WTC11 (cell line): ENCODE measurements around the gene RDH16. TPM values are rescaled to one million over a fixed set of nuclear protein-coding genes. Genes with fewer than 3 reads are reported as not detected.

Source experiments
- ATAC-seq: fragments of 200-7000 bp; cut with Tn5 transposase; 2 replicates; pipeline ENCODE4 v1.10.0; 2021; ENCODE audit warnings: mild to moderate bottlenecking, moderate library complexity
- CTCF ChIA-PET: fragments of 300-600 bp; sonication (Branson Sonifier 250); formaldehyde crosslinking; loops from one replicate; lab custom pipeline; 2021; ENCODE audit warnings: antibody characterized with exemption; lab: Charles Lee
- POLR2A ChIA-PET: fragments of 350-600 bp; sonication (Branson Sonifier 250); formaldehyde crosslinking; loops from one replicate; lab custom pipeline; 2021; ENCODE audit warnings: antibody characterized with exemption; lab: Charles Lee
- DNase-seq: peaks from one replicate; pipeline ENCODE4 v3.0.0; 2021; ENCODE audit warnings: low spot score
- H3K27ac Mint-ChIP-seq: 2 replicates; pipeline ENCODE4 v1.8.0; 2021; ENCODE audit warnings: mixed read lengths
- H3K27me3 Mint-ChIP-seq: 2 replicates; pipeline ENCODE4 v1.8.0; 2021; ENCODE audit warnings: low read depth, mild to moderate bottlenecking, moderate library complexity, mixed read lengths
- H3K36me3 Mint-ChIP-seq: 2 replicates; pipeline ENCODE4 v1.8.0; 2021; ENCODE audit warnings: mixed read lengths
- H3K4me1 Mint-ChIP-seq: 2 replicates; pipeline ENCODE4 v1.8.0; 2022; ENCODE audit warnings: mixed read lengths
- H3K4me3 Mint-ChIP-seq: 2 replicates; pipeline ENCODE4 v1.8.0; 2021; ENCODE audit warnings: mild to moderate bottlenecking, moderate library complexity, mixed read lengths
- H3K9me3 Mint-ChIP-seq: 2 replicates; pipeline ENCODE4 v1.8.0; 2021; ENCODE audit warnings: mixed read lengths
- NFE2L1 ChIP-seq: sonication (generic); formaldehyde crosslinking; IDR thresholded peaks from 2 replicates; pipeline ENCODE4 v1.8.1; 2023; ENCODE audit warnings: missing genetic modification reagents
- NFYB ChIP-seq: sonication (generic); formaldehyde crosslinking; conservative IDR thresholded peaks from 2 replicates; pipeline ENCODE4 v1.8.0; 2022; ENCODE audit warnings: low read depth, missing genetic modification reagents
- NR1H2 ChIP-seq: sonication (generic); formaldehyde crosslinking; IDR thresholded peaks from 2 replicates; pipeline ENCODE4 v1.9.0; 2021; ENCODE audit warnings: mild to moderate bottlenecking, moderate library complexity, missing genetic modification reagents
- ZNF121 ChIP-seq: sonication (generic); formaldehyde crosslinking; IDR thresholded peaks from 2 replicates; pipeline ENCODE4 v1.8.0; 2023; ENCODE audit warnings: missing genetic modification reagents
- ZNF396 ChIP-seq: fragments of 250-450 bp; sonication (Bioruptor Pico); IDR thresholded peaks from 2 replicates; pipeline ENCODE4 v1.8.0; 2021; ENCODE audit warnings: mild to moderate bottlenecking, moderate library complexity, borderline replicate concordance
- ZNF671 ChIP-seq: fragments of 250-450 bp; sonication (Bioruptor Pico); IDR thresholded peaks from 2 replicates; pipeline ENCODE4 v1.8.0; 2021; ENCODE audit warnings: mild to moderate bottlenecking
- total RNA-seq: library from RNA; stranded (reverse); gene quantifications from 3 replicates; pipeline ENCODE4 v1.2.3, GENCODE V29; 2021
- TF ChIP-seq, protein P1 (sequence below): sonication (generic); formaldehyde crosslinking; IDR thresholded peaks from 2 replicates; pipeline ENCODE4 v1.8.0; 2023; ENCODE audit warnings: missing genetic modification reagents, mild to moderate bottlenecking, borderline replicate concordance
- TF ChIP-seq, protein P2 (sequence below): sonication (generic); formaldehyde crosslinking; IDR thresholded peaks from 2 replicates; pipeline ENCODE4 v1.8.0; 2022; ENCODE audit warnings: mild to moderate bottlenecking, missing genetic modification reagents
- TF ChIP-seq, protein P3 (sequence below): sonication (generic); formaldehyde crosslinking; IDR thresholded peaks from 2 replicates; pipeline ENCODE4 v1.8.1; 2022; ENCODE audit warnings: missing genetic modification reagents, borderline replicate concordance
- TF ChIP-seq, protein P4 (sequence below): sonication (generic); formaldehyde crosslinking; IDR thresholded peaks from 2 replicates; pipeline ENCODE4 v1.8.1; 2022; ENCODE audit warnings: low read depth, mild to moderate bottlenecking, moderate library complexity, missing genetic modification reagents, borderline replicate concordance
- TF ChIP-seq, protein P5 (sequence below): sonication (generic); formaldehyde crosslinking; IDR thresholded peaks from 2 replicates; pipeline ENCODE4 v1.8.1; 2022; ENCODE audit warnings: low read depth, missing genetic modification reagents, borderline replicate concordance
- TF ChIP-seq, protein P6 (sequence below): sonication (generic); formaldehyde crosslinking; IDR thresholded peaks from 2 replicates; pipeline ENCODE4 v1.8.1; 2023; ENCODE audit warnings: mild to moderate bottlenecking, missing genetic modification reagents, borderline replicate concordance

The RDH16 gene
- total RNA-seq, 1 experiment from 2014 or later = 1.0 TPM

DNA sequence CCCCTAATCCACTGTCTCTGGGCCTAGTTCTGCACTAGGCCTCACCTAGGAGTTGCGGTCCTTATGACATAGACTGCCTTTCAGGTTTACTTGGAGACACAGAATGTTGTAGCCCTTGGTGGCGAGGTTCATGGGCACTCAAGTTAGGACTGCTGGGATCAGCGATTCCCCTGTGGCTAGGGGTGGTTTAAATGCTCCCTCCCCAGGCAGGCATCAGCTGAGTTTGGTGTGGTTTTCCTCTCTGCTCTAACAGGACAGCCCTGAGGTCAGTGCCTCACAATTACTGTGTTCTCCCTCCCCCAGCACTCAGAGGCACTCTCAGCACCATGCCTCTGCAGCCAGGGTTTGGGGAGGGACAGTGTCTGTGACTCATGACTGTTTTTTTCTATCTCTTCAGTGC is 22.2 kb upstream of the RDH16 start:
- Mint-ChIP-seq H3K36me3 (no peaks in the 10 kb centered on the region), H3K9me3 (peaks cover 14% of the 10 kb centered on the region), H3K4me1 (no peaks in the 10 kb centered on the region), H3K27ac (no peak overlapping the region), H3K4me3 (no peak overlapping the region), H3K27me3 (no peaks in the 10 kb centered on the region; the same call in 1 of the 2 replicates)
- ChIA-PET CTCF (interaction anchor here (1.0 to 1.1 kb wide), 2 partner anchors 8 to 22 kb away, joined by 4 to 5 read pairs; no protein-coding TSS in a partner anchor), POLR2A (no interaction called here)
- ATAC-seq (no peak), DNase-seq (no peak)
- TF ChIP-seq ZNF121 (CRISPR knock-in tag) = no peak
- no peak for TF ChIP-seq NFYB
- TF ChIP-seq, protein P1, sequence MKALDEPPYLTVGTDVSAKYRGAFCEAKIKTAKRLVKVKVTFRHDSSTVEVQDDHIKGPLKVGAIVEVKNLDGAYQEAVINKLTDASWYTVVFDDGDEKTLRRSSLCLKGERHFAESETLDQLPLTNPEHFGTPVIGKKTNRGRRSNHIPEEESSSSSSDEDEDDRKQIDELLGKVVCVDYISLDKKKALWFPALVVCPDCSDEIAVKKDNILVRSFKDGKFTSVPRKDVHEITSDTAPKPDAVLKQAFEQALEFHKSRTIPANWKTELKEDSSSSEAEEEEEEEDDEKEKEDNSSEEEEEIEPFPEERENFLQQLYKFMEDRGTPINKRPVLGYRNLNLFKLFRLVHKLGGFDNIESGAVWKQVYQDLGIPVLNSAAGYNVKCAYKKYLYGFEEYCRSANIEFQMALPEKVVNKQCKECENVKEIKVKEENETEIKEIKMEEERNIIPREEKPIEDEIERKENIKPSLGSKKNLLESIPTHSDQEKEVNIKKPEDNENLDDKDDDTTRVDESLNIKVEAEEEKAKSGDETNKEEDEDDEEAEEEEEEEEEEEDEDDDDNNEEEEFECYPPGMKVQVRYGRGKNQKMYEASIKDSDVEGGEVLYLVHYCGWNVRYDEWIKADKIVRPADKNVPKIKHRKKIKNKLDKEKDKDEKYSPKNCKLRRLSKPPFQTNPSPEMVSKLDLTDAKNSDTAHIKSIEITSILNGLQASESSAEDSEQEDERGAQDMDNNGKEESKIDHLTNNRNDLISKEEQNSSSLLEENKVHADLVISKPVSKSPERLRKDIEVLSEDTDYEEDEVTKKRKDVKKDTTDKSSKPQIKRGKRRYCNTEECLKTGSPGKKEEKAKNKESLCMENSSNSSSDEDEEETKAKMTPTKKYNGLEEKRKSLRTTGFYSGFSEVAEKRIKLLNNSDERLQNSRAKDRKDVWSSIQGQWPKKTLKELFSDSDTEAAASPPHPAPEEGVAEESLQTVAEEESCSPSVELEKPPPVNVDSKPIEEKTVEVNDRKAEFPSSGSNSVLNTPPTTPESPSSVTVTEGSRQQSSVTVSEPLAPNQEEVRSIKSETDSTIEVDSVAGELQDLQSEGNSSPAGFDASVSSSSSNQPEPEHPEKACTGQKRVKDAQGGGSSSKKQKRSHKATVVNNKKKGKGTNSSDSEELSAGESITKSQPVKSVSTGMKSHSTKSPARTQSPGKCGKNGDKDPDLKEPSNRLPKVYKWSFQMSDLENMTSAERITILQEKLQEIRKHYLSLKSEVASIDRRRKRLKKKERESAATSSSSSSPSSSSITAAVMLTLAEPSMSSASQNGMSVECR (CRISPR knock-in tag) = no peak
- TF ChIP-seq, protein P2, sequence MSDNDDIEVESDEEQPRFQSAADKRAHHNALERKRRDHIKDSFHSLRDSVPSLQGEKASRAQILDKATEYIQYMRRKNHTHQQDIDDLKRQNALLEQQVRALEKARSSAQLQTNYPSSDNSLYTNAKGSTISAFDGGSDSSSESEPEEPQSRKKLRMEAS (CRISPR knock-in tag) = no peak
- no peak for TF ChIP-seq ZNF396
- TF ChIP-seq, protein P3, sequence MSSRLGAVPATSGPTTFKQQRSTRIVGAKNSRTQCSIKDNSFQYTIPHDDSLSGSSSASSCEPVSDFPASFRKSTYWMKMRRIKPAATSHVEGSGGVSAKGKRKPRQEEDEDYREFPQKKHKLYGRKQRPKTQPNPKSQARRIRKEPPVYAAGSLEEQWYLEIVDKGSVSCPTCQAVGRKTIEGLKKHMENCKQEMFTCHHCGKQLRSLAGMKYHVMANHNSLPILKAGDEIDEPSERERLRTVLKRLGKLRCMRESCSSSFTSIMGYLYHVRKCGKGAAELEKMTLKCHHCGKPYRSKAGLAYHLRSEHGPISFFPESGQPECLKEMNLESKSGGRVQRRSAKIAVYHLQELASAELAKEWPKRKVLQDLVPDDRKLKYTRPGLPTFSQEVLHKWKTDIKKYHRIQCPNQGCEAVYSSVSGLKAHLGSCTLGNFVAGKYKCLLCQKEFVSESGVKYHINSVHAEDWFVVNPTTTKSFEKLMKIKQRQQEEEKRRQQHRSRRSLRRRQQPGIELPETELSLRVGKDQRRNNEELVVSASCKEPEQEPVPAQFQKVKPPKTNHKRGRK (CRISPR knock-in tag) = no peak
- TF ChIP-seq, protein P4, sequence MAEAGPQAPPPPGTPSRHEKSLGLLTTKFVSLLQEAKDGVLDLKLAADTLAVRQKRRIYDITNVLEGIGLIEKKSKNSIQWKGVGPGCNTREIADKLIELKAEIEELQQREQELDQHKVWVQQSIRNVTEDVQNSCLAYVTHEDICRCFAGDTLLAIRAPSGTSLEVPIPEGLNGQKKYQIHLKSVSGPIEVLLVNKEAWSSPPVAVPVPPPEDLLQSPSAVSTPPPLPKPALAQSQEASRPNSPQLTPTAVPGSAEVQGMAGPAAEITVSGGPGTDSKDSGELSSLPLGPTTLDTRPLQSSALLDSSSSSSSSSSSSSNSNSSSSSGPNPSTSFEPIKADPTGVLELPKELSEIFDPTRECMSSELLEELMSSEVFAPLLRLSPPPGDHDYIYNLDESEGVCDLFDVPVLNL (CRISPR knock-in tag) = no peak
- TF ChIP-seq, protein P5, sequence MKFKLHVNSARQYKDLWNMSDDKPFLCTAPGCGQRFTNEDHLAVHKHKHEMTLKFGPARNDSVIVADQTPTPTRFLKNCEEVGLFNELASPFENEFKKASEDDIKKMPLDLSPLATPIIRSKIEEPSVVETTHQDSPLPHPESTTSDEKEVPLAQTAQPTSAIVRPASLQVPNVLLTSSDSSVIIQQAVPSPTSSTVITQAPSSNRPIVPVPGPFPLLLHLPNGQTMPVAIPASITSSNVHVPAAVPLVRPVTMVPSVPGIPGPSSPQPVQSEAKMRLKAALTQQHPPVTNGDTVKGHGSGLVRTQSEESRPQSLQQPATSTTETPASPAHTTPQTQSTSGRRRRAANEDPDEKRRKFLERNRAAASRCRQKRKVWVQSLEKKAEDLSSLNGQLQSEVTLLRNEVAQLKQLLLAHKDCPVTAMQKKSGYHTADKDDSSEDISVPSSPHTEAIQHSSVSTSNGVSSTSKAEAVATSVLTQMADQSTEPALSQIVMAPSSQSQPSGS (CRISPR knock-in tag) = no peak
- TF ChIP-seq NR1H2 (CRISPR knock-in tag) = no peak
- TF ChIP-seq, protein P6, sequence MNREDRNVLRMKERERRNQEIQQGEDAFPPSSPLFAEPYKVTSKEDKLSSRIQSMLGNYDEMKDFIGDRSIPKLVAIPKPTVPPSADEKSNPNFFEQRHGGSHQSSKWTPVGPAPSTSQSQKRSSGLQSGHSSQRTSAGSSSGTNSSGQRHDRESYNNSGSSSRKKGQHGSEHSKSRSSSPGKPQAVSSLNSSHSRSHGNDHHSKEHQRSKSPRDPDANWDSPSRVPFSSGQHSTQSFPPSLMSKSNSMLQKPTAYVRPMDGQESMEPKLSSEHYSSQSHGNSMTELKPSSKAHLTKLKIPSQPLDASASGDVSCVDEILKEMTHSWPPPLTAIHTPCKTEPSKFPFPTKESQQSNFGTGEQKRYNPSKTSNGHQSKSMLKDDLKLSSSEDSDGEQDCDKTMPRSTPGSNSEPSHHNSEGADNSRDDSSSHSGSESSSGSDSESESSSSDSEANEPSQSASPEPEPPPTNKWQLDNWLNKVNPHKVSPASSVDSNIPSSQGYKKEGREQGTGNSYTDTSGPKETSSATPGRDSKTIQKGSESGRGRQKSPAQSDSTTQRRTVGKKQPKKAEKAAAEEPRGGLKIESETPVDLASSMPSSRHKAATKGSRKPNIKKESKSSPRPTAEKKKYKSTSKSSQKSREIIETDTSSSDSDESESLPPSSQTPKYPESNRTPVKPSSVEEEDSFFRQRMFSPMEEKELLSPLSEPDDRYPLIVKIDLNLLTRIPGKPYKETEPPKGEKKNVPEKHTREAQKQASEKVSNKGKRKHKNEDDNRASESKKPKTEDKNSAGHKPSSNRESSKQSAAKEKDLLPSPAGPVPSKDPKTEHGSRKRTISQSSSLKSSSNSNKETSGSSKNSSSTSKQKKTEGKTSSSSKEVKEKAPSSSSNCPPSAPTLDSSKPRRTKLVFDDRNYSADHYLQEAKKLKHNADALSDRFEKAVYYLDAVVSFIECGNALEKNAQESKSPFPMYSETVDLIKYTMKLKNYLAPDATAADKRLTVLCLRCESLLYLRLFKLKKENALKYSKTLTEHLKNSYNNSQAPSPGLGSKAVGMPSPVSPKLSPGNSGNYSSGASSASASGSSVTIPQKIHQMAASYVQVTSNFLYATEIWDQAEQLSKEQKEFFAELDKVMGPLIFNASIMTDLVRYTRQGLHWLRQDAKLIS (CRISPR knock-in tag) = no peak
- no peak for TF ChIP-seq ZNF671 (CRISPR knock-in tag)
- TF ChIP-seq NFE2L1 (CRISPR knock-in tag) = no peak
